GM19351 (cell line): ENCODE data around the gene ANKRD44.

ENCODE experiments used
- ATAC-seq: cut with Tn5 transposase; IDR thresholded peaks from one replicate; pipeline ENCODE4 v1.9.1; 2021; ENCODE audit warnings: mild to moderate bottlenecking, moderate library complexity; ENCODE audit not compliant: unreplicated experiment

ANKRD44 gene

DNA sequence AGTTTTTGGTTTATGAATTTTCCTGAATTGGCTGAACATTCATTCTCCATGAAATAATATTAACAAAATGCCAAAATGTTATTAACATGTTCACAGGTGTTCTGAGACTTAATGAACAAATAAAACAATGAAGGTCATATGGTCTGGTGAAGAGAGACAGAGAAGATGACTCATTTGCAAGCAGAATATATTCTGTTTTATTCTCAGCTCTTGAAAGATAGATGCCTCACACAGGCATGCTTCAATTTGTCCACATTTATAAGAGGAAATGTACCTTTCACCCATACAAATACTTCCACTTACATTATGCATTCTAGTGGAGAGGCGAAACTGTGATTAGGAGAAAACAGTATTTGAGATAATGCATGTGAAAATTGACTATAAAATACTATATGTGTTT is 308.7 kb downstream of the ANKRD44 start:
- no peak for ATAC-seq

DNA sequence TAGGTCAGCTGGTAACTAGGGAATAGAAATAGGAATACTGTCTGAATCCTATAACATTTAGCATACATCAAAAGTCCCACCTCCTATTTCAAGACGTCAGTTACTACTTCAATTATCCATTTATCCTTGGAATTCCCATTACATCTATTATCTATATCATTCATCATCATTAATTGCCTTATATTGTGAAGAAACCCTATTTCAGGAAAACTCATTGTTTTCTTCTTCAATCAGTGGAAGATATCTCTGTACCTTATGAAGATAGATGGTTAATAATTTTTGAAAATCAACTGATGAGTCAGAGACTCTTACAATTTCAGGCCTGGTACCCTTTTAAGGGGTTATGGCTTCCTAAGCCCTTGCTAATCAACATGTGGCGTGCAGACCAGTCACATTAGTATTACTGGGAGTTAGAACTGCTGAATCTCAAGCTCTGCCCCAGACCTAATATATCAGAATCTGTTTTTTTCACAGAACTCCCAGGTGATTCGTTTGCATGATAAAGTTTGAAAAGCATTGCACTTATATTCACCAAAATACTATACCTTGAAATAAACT is 314.7 kb downstream of the ANKRD44 start:
- no peak for ATAC-seq

DNA sequence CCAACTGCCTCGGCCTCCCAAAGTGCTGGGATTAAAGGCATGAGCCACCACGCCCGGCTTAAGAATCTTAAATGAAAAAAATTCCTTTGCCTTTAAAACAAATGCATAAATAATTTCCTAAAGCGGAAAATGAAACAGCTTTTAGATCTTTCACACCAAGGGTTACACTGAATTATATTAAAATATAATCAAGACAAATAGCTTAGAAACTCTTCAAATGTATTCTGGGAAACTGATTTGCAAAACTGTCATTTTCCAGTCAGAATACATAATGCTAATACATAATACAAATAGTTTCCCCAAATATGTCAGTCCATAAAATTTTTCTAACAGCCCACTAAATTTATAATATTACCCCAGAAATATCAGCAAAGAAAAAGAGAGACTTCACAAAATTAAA is 315.8 kb downstream of the ANKRD44 start:
- no peak for ATAC-seq

DNA sequence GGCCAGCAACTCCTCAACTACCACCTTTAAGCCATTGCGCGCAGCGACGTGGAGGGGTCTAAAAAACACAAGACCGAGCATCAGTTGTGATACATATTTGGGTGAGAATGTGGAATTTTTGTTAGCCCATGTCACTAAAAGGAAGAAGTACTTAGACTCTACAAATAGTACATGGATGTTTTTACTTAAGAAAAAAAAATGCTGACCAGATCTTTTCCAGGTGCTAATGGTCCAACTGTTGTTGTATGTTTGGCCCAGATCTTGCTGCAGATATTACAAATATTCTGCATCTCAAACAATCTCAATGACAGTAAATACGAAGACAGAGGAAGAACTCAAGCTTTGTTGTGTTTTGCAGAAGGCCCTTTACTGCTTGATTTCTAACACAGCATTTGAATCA is 317.0 kb downstream of the ANKRD44 start:
- no peak for ATAC-seq

DNA sequence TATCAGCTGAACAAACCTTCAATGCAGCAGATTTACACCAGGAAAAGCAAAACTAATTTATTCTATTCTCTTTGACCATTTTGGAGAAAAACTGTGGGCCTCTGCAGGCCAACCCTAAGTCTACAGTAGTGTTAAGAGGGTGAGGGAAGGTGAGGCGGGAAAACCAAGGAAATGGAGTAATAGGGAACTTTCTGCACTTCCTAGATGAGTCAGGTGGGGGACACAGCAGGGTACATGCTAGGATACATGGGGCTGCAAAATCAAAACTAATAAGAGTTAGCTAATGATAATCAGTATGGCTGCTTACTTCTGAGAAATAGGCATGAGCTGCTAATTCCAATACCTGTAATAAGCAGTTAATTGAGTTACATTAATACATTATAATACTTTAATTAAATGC is 318.1 kb downstream of the ANKRD44 start:
- no peak for ATAC-seq

DNA sequence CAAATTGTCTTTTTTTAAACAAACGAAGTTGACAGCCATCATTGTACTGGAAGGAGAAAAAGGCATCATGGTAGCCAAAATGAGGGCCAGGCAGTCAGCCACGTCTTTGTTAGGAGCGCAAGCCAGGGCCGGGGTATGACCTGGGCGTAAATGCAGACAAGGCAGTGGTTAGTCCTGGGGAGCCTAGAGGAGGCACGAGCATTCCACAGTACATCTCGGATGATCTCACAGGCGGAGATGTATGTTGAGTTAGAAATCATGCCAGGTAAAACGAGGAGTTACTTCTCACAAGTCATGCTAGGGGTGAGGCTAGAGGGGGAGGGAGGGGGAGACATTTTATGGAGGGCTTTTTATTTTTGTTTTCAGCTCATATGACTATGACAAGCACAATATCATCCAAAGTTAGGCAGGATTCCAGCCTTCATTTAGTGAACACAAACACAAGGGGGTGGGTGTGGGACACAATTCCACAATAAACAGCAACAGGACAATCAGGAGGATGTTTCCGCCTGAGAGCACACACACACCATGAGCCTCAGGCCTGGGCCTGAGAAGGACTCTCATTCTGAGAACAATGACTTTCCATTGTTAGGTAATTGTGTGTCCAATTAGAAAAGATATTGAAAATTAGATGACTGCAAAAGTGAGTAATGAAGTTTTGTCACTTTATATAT is 319.7 kb downstream of the ANKRD44 start:
- no peak for ATAC-seq

DNA sequence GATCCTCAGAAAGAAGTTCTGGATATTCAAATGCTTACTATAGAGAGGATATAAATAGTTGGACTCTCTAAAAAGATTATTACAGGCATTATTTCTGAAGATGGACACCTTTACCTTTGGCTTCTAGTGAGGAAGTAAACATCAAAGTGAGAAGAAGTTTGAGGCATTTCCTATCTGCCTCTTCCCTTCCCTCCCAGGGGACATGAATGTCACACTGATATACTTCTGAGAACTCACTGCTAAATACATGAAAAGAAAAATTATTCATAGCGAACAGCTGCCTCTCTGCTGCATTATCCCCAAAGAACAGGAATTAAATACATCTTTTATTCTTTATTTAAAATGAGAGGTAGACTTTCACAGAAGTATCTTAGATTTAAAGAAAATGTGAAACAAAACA is 320.5 kb downstream of the ANKRD44 start:
- no peak for ATAC-seq

DNA sequence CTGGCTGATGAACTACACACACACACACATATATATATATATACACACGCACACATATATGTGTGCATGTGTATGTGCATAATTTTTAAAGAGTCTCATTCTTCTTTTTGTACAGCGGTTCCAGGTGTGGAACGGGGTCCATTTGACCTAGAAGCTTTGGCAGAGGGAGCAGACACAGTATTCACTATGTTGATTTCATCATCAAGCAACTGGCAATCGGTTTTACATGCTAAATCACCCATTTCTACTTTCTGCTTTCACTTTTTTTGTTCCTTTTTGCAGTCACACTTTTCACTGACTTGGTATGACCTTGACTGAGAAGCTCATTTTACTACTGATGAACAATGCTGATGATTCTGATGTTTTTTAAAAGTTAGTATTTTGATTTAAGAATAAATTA is 321.1 kb downstream of the ANKRD44 start:
- ATAC-seq = no peak

DNA sequence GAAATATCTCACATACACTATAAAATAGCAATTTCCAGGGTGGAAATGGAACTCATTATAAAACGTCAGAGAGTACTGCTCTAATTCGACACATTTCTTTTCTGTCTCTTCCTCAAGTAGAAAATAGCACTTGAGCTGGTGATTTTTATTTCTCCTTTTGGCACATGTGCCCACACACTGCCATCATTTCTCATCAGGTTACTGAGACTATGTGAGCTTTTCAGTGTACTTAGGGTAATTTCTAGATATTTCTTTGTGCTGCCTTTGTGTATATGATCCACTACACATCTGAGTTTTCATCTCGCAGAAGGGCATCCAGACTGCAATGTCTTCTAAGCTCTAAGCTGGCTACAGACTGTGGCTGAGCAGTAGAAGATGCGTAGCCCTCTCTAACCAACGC is 321.9 kb downstream of the ANKRD44 start:
- no peak for ATAC-seq

DNA sequence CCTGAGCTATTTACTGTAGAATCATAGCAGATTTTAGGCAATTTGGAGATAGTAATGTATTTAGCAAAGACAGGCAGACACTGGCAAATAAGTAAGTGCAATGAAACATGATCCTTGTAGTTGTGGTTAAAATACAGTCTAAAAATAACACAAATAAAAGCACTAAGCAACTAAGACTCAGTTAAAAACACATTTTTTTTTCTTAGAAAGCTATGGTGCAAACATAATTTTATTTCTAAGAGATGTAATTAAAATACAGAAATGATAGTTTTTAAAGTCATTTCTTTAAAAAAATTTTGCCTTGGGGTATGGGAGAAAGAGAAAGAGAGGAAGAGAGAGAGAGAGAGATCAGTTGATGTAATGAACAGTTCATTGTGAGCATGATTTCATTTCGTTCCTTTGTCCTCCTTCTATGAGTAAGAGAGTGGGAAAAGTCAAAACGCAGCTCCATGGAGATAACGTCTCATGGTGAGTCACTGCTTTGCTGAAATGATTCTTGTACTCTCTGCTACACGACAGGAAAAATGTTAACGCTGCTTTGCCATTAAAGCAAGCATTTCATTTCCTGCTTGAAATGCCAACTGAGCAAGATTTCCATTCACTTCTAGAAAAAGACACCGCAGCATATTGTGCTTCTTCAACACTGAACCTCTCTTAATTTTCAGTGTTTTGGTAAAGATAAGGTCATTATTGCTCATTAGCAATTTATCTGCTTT is 322.8 kb downstream of the ANKRD44 start:
- ATAC-seq = no peak

DNA sequence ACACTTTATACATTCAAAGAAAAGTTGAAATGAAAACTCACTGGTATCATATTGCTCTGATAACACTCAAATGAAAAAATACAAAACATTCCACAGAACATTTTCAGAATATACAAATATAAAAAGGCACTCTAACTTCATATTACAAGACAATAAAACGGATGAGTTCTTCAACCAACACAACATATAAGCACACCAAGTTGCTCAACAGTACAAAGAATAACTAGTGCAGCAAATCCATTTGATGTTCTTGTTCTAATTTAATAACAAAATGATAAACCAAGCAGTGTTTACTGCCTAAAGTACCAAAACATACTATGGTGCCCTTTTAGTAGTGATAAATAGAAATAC is 323.3 kb downstream of the ANKRD44 start:
- ATAC-seq = no peak

DNA sequence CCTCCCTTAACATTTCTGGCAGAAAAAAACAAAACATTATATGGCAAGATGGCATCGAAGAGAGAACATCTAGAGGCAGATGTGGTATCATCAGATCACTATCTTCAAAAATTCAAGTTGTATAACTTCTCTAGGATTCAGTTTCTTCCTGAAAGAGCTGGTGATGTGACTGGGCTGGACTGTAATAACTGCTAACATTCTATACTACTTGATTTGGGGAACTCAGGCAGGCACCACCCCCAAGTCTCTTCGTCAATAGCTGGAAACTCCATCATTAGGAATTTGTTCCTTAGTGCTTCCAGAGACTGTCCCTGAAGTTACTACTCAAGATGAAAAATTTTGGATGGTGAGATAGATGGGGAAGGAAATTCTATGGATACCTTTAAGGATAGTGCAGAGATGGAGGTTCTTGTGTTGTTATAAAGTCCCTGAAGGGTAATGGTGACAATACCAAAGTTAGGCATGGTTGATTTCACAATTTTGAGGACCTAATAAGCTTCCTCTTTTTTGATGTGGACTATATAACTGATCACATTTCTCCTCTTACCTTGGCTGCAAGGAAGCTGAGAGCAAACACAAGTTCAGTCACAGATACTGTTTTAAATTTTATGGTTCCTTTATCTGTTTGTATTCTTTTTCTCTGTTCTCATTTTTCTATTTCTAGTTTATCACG is 324.9 kb downstream of the ANKRD44 start:
- ATAC-seq = no peak

DNA sequence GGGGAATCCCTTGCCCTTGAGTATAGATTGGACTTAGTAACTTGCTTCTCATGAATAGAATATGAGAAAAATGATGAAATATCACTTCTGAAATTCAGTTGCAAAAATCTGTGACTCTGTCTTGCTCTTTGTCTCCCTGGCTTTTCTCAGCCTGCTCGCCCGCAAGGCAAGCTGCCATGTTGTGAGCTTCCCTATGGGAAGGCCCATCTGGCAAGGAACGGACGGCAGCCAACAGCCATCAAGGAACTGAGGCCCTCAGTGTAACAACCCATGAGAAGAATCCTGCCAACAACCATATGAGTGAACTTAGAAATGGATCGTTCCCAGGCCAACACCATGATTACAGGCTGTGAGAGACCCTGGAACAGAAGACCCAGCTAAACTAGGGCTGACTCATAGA is 325.7 kb downstream of the ANKRD44 start:
- ATAC-seq = no peak

DNA sequence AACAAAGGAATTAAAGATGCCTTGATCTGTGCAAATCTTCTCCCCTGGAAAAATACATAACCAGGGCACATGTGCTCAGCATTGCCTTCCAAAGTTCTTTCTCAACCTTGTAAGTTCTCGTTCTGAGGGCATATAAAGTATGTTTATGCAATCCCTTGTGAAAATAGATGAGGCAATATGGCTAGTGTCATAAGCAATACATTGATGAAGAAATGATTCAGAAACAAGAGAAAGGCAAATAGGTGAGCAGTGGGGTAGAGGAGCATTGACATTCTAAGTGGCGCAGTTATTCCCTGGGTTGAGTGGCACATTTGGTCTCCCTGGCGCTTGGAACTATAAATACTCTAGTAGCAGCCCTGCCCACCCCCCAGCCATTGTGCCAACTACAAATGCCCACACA is 326.6 kb downstream of the ANKRD44 start:
- no peak for ATAC-seq

DNA sequence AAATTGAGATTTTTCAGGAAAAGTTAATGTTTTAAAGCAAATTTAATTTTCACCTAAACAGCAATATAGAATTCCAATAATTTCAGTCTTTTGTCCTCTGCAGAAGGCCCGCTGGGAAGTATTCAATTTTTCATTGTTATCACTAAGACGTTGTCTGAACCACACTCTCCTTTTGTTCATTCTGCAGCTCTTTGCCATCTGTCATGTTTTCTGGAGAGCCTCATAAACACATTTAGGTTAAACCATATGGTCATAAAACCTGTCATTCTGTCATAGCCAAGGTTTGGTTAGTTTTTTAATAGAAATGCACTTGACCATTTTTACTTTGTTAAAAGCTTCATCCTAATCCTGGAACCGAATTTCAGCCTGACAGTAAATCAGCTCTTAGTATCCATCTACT is 330.1 kb downstream of the ANKRD44 start:
- no peak for ATAC-seq

DNA sequence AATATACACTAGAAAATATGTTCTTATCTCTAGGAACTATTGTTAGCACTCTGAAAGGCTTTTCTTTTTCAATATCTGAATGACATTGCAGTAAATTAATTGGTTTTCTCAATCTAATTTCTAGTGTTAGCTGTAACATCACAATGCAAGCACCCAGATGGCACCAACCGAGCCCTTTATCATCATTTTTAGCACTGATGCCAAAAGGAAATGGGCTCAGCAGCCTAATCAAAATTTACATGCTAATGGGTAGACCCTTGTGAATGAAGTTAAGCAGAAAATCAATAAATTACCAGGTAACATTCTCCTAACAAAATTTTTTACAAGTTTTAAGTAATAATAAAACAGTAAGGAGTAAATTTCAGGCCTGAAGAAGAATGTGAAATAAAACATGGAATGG is 330.6 kb downstream of the ANKRD44 start:
- ATAC-seq = no peak

DNA sequence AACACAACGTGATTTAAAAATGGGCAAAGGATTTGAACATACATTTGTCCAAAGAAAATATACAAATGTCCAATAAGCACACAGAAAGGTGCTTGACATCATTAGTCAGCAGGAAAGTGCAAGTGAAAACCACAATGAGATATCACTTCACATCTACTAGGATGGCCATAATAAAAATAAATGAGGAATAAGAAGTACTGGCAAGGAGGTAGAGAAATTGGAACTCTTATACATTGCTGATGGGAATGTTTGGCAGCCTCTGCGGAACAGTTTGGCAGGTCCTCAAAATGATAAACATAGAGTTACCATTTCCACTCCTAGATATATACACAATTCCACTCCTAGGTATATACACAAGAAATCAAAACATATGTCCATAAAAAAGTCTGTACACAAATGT is 333.1 kb downstream of the ANKRD44 start:
- ATAC-seq = no peak

DNA sequence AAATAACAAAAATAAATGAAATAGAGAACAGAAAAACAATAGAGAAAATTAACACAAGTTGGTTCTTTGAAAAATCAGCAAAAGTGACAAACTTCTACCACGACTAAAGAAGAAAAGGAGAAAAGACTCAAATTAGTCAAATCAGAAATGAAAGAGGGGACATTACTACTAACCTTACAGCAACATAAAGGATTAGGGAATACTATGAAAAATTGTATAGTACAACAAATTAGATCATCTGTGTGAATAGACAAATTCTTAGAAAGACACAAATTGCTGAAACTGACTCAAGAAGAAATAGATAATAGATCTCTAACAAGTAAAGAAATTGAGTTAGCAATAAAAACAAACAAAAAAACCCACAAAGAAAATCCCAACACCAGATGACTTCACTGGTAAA is 335.6 kb downstream of the ANKRD44 start:
- ATAC-seq = no peak

DNA sequence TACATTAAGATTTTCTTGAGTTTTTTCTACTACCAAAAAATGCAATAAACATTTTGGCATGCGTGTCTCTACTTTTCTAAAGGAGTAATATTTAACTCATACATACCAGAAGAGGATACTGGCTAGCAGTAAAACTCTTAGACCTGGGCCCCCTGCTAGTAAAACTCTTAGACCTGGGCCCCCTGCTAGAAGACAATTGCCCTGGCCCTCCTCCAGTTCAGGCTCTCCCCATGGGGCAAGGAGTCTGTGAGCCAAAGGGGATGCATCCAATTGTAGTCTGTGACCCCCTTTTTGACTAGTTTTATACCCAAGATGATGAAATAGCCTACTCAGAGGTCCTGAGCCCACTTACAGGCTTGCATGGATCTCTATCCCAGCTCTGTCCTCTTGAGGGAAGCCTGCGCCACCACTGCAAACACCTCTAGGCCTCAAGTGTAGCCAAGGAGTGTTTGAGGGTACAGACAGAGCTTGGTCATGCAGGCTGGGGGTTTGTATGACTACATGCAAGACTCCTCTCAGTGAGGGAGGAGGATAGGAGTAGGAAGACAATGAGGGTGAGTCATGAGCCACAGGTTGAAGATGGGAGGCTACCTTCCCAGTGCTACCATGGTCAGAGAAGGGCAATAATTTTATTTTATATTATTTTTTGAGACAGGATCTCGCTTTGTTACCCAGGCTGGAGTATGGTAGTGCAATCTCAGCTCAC is 338.9 kb downstream of the ANKRD44 start:
- ATAC-seq = no peak

DNA sequence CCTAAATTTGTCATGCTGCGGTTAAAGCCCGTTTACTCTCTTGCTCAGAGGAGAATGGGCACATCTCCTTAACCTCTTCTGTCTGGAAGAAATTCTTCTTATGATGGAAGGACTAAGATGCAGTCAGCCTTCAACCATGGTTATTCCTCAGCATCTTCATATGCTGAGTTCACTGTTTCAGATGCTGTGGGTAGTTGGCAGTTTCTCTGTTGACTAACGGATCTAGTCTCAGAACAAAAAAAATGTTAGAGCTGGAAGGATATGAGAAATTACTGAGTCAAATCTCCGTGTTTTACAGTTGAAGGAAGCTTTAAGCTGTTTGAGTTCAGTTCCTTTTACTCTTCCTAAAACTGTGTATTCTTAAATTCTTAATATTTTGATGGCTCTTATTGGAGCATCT is 340.5 kb downstream of the ANKRD44 start:
- no peak for ATAC-seq

DNA sequence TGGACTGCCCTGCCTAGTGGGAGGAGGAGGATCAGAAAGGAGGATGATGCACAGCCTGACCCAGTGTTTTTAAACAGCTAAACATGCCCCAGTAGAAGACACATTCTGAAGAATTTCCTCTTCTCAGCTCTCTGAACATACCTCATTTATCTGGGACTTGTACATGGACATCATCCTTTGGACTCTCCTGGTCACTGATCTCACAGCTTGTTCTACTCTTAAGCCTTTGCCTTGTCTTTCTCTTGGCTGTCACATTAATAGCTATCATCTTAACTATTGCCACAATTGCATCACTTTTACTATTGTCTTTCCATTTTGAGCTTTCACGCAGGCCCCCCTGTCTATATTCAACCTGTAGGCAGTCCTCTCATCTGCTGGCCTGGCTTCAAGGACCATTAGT is 342.1 kb downstream of the ANKRD44 start:
- ATAC-seq = no peak
